NOMO-1 treated with dmso at 0.1 percent for 144 hours (cell line): ENCODE data around the gene BSG.
"Not testable (repeated sequence)": the region's sequence is repeated elsewhere in the genome, so short reads cannot be mapped to it uniquely, and the experiment has no call there.

Experiments
- DNase-seq: peaks from one replicate; lab custom pipeline; 2025; ENCODE audit not compliant: unreplicated experiment; lab: John Stamatoyannopoulos, UW

Gene BSG

DNA sequence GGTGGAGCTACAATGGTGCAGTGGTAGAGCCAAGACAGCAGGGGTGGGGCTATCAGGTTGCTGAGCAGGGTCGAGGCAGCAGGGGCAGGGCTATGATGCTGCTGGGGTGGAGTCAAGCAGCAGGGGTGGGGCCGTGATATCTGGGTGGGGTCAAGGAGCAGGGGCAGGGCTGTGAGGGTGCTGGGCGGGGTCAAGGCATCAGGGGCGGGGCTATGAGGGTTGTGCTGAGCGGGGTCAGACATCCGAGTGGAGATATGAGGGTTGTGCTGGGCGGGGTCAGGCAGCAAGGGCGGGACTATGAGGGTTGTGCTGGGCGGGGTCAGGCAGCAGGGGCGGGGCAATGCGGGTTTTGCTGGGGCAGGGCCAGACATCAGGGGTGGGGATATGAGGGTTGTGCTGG, 32.0 kb downstream of the BSG start:
- no peak for DNase-seq

DNA sequence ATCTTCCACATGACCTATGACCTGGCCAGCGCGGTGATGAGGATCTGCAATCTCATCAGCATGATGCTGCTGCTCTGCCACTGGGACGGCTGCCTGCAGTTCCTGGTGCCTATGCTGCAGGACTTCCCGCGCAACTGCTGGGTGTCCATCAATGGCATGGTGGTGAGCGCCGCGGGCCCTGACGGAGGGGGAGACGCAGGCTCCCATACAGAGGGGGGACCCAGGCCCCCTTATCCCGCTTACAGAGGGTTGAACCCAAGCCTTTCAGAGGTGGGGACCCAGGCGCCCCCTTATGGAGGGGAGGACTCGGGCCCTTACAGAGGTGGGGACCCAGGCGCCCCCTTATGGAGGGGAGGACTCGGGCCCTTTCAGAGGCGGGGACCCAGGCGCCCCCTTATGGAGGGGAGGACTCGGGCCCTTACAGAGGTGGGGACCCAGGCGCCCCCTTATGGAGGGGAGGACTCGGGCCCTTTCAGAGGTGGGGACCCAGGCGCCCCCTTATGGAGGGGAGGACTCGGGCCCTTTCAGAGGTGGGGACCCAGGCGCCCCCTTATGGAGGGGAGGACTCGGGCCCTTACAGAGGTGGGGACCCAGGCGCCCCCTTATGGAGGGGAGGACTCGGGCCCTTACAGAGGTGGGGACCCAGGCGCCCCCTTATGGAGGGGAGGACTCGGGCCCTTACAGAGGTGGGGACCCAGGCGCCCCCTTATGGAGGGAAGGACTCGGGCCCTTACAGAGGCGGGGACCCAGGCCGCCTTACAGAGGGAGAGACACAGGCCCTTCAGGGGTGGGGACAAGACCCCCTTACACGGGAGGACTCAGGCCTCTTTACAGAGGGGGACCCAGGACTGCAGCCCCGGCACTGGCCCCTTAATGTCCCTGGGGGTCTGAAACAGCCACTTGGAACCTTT, 32.9 kb downstream of the BSG start:
- DNase-seq = not testable (repeated sequence)

DNA sequence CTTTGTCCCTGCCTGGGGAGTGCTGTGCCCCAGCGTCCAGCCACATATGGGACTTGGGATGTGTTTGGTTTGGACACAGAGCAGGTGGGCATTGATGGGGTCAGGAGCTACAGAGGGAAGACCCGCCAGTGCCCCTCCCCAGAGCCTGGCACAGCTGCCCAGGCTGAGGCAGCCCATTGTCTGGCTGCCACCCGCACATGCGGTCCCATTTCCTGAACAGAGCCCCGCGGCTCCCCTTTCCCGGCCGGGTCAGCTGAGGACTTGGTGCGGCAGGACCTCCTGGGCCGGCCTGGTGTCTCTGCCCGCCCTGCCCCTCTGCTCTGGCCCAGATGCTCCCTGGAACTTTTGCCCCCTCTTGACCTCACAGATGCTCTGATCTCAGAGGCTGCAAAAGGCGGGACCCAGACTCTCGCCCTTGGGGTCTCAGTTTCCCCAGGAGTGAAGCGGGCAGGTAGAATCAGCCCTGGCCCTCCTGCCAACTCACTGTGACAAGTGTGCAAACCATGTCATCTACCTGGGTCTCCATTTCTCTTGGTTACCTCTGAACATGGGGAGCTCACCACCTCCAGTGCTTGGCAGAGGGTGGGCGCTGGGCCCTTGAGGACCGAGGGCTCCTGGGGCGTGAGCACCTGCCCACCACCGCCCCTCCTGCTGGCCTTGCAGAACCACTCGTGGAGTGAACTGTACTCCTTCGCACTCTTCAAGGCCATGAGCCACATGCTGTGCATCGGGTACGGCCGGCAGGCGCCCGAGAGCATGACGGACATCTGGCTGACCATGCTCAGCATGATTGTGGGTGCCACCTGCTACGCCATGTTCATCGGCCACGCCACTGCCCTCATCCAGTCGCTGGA, 35.1 kb downstream of the BSG start:
- no peak for DNase-seq

DNA sequence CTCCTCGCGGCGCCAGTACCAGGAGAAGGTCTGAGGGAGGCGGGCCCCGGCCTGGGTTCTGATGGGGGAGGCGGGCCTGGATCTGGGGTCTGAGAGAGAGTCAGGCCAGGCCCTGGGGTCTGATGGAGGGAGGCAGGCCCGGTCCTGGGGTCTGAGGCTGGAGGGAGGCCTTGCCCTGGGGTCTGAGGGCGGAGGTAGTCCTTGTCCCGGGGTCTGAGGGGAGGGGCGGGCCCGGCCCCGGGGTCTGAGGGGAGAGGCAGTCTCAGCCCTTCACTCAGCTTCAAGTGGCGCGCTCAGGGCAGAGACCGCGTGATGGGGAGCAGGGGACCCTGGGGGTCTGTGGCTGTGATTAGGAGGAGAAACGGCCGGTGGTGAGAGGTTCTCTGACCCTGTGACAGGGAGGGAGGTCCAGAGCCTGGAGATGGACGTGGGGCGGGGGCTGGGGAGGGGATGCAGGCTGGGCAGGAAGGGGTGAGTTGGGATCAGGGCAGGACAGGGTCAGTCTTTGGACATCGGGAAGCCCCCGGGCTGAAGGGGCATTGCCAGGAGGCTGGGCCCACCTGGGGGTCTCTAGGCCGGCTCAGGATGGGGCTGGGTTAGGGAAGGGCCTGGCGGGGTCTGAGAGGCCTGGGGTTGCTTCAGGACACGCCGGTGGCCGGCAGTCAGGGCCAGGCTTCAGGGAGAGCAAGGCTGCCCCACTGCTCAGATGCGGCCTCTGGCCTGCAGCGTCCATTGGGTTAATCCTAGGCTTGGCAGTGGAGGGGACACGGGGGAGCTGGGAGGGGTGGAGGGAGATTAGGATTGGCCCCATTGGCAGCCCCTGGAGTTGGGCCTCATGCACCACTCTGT, 36.0 kb downstream of the BSG start:
- no peak for DNase-seq

DNA sequence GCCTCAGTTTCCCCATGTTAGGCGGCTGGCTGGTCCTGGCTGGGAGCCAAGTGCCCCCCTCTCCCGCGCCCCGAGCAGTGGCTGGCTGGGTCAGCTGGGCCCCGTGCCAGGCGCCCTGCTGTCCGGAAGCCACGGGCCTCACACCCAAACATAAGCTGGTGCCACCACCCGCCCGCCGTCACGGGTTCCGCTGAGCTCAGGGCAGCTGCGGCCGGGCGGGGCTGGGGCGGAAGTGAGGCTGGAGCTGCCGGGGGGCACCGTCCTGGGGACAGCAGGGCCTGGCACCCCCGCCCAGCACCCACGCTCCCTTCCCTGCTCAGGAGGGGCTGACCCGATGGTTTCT, 36.6 kb downstream of the BSG start:
- DNase-seq = no peak

DNA sequence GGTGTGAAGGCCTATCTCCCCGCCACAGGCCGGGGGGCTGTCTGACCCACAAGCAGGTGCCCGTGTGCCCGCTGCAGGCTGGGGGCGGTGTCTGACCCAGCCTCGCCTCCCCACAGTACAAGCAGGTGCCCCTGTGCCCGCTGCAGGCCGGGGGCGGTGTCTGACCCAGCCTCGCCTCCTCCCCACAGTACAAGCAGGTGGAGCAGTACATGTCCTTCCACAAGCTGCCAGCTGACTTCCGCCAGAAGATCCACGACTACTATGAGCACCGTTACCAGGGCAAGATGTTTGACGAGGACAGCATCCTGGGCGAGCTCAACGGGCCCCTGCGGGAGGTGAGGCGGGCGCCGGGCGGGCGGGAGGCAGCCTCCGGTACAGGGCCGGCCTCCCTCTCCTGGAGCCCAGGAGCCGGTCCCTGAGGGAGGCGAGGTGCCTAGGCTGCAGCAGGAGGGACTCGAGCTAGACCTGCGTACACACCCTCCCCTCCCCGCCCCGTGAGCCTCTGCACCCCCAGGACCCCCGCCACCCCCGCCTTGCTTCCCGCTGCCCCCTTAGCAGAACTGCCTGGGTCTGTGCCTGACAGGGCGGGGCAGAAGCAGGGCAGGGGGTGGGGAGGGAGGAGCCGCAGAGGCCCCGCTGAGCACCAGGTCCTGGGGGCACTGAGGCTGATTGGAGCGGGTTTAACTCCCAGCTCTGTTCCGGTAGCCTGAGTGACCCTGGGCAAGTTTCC, 37.8 kb downstream of the BSG start:
- DNase-seq = no peak

DNA sequence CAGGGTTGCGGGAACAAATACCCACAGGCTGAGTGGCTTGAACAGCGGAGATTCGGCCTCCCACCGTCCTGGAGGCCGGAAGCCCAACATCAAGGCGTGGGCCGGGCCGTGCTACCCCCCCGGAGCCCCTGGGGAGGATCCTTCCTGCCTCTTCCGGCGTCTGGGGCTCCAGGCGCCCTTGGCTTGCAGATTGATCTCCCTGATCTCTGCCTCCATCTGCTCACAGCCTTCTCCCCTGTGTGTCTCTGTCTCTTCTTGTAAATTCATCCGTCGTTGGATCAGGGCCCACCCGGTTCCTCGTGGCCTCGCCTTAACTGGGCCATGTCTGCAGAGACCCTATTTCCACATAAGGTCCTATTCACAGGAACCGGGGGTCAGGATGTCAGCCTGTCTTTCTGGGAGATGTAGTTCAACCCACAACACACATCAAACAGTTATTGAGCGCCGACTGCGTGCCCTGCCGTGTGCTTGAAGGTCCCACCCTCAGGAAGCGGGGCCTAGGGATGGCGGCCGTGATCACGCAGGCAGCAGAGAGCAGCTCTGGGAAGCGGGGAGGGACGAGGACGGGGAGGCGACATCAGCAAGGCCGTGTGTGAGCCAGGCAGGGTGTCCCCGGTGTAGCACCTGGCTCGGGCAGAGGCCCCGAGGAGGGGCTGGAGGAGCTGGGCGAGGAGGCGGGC, 38.5 kb downstream of the BSG start:
- DNase-seq = no peak

DNA sequence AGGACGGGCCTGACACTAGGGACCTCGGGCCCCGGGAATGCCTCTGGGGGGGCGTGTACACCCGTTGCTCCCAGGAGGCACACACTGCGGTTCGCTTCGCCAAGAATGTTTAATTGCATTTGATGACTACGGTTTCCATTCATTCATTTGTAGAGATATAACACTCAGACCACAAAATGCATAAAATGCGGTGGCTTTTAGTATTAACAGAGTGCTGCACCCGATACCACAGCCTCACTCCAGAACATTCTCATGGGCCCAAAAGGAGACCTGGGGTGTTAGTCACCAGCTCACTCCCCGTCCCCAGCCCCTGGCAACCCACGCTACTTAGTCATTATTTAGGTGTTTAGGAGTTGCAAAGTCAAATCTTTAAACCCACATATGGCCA, 39.1 kb downstream of the BSG start:
- DNase-seq = no peak

DNA sequence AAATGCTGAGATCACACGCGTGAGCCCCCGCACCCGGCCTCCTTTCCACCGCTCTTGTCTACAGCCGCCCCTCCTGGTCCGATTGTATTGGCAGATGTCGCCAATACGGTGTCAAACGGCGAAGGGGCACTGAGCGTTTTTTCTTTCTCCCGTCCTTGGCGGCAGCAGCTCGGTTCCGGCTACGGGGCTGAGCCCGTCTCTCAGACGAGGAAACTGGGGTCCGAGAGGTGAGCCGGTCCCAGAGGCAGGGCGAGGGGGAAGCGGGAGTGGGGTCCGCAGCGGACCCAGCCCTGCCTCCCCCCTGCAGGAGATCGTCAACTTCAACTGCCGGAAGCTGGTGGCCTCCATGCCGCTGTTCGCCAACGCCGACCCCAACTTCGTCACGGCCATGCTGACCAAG, 40.5 kb downstream of the BSG start:
- DNase-seq = no peak

DNA sequence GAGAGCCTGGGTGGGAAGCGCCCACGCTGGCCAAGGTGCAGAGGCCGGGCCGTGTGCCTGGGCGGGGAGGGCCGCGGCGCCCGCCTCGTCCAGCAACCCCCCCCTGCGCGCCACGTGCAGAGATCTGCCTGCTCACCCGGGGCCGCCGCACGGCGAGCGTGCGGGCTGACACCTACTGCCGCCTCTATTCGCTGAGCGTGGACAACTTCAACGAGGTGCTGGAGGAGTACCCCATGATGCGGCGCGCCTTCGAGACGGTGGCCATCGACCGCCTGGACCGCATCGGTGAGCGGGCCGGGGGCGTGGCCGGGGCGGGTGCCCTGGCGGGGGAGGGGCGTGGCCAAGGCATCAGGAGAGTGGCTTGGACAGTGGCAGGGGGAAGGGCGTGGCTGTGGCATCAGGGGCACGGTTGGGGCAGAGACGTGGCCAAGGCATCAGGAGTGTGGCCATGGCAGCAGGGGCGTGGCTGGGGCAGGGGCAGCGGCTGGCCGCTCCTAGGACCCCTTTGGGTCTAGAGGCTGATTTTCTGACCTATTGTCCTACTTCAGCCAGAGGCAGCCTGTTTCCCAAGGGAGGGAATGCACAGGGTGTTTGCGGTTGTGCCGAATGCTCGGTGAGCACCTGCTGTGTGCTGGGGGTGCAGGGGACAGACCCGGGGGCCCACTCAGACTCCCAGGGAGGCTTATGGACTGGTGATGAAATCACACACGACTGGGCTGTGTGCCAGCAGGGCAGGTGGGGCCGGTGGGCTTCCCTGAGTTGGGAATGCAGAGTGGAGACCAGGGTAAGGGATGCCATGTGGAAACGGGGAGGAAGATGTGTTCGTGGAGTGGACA, 41.6 kb downstream of the BSG start:
- DNase-seq = no peak

DNA sequence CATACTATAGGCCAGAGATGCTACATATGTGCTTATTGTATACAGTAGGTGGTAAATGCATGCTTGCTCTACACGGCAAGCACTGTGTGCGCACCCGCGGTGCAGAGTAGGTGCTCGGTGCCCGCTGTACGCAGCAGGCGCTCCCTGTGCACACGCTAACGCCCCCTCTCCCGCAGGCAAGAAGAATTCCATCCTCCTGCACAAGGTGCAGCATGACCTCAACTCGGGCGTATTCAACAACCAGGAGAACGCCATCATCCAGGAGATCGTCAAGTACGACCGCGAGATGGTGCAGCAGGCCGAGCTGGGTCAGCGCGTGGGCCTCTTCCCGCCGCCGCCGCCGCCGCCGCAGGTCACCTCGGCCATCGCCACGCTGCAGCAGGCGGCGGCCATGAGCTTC, 43.2 kb downstream of the BSG start:
- no peak for DNase-seq

DNA sequence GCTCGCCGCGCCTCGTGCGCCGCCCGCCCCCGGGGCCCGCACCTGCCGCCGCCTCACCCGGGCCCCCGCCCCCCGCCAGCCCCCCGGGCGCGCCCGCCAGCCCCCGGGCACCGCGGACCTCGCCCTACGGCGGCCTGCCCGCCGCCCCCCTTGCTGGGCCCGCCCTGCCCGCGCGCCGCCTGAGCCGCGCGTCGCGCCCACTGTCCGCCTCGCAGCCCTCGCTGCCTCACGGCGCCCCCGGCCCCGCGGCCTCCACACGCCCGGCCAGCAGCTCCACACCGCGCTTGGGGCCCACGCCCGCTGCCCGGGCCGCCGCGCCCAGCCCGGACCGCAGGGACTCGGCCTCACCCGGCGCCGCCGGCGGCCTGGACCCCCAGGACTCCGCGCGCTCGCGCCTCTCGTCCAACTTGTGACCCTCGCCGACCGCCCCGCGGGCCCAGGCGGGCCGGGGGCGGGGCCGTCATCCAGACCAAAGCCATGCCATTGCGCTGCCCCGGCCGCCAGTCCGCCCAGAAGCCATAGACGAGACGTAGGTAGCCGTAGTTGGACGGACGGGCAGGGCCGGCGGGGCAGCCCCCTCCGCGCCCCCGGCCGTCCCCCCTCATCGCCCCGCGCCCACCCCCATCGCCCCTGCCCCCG, 43.8 kb downstream of the BSG start:
- no peak for DNase-seq

DNA sequence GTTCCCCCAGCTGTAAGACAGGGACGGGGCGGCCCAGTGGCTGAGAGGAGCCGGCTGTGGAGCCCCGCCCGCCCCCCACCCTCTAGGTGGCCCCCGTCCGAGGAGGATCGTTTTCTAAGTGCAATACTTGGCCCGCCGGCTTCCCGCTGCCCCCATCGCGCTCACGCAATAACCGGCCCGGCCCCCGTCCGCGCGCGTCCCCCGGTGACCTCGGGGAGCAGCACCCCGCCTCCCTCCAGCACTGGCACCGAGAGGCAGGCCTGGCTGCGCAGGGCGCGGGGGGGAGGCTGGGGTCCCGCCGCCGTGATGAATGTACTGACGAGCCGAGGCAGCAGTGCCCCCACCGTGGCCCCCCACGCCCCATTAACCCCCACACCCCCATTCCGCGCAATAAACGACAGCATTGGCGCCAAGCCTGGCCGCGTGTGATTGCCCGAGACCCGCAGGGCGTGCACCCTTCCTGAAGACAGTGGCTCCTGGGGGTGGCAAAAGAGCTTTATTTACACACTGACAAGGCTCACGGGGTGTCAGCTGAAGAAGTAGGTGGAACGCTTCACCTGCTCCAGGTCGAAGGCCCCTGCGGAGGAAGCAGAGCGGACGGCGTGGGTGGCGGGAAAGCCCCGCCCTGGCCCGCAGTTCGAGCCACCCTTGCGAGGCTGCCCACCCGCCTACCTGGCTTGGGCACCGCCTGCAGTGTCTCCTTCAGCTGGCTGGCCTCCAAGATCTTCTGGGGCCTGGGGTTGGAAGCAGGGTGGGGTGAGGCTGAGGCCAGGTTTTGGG, 44.5 kb downstream of the BSG start:
- no peak for DNase-seq

DNA sequence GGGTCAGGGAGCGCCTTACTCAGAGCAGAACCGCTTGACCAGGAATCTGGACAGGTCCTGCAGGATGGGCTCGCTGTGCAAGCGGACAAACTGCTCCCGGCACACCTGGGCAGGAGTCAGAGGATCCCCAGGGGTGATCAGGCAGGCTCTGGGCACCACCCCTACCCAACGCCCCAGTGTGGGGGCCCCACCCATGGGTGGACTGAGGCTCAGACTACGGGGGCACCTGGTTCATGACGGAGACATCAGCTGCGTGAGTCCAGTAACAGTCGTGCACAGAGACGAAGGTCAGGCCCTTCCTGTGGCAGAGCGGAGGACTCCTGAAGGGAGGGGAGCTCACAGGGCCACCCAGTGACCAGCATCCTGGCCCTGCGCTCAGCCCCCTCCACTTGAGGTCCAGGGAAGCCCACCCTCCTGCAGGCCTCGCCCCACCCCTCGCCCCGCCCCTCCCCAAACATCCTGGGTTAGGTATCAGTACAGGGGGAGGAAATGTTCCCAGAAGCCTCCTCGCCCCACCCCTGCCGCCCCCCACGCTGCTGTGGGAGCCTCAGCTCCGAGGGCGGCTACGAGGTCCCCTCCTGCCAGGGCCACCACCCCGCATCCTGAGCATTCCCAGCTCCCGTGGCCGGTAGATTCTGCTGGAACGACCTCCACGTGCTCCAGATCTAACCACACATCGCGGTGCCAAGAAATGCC, 45.3 kb downstream of the BSG start:
- no peak for DNase-seq

DNA sequence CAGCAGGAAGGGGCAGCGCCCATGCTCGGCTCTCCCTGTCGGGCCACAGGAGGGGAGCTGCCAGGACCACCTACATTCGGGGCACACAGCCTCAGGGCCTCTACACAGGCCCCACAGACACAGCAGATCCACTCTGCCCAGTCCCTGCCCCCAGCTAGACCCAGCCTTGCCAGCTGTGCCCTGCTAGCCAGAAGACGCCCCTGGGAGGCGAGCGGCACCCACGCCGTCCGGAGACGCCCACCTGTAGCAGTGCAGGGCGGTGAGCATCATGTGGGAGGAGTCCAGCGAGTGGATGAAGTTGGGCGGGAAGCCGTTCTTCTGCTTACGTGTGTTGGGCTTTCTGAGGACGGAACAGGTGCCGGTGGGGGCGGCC, 45.8 kb downstream of the BSG start:
- DNase-seq = no peak

DNA sequence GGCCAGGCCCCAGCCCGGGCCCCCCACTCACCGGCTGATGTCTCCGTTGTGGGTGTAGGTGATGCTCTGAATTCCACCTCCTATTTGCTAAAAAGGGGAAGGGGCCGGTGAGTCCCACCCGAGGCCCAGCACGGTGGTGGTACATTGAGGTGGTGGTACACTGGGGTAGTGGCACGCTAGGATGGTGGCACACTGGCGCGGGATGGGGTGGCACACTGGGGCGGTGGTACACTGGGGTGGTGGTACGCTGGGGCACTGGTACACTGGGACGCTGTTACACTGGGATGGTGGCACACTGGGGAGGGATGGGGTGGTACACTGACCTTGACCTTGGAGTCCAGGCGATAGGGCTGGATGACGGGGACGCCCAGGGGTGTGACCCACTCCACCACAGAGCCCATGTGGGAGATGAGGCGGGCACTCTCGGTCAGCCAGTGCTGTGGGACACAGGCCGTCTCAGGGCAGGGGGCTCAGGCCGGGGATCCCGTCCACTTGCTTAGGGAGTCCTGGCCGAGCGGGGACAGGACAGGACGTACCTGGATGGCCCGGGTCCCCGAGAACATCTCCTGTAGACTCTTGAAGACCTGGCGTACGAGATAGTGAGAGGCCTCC, 46.4 kb downstream of the BSG start:
- no peak for DNase-seq
